Body of pancreas (tissue), 4 donors: ENCODE data around the gene FAM200C.

ENCODE experiments used
- CTCF ChIP-seq, 7 experiments: fragments of 450-650 bp in 4 of 7; fragments of 200-600 bp in 3 of 7; sonication (generic) in 3 of 7; IDR thresholded peaks; one replicate each; pipeline ENCODE4 v1.5.1; 2016 to 2019; ENCODE audit warnings: antibody characterized with exemption in 7 of 7
- POLR2A ChIP-seq, 3 donors: fragments of 450-650 bp; IDR thresholded peaks; one replicate each; pipeline ENCODE4 v1.6.1; 2016; ENCODE audit warnings: antibody characterized with exemption in 3 of 3, mild to moderate bottlenecking in 2 of 3

- TF ChIP-seq CTCF (IDR thresholded peaks at IDR 0.05) (no peak), POLR2A (IDR thresholded peaks at IDR 0.05) (no peak)
Observed at GRCh38 chr5:160445132-160445531, 45.3 kb upstream of the FAM200C start.
